Measurements from ENCODE around the gene CANT1. TPM values are rescaled to one million over a fixed set of nuclear protein-coding genes. Genes with fewer than 3 reads are reported as not detected.

Gene CANT1
- total RNA-seq, 1 experiment from 2014 or later = 33.0 TPM

DNA sequence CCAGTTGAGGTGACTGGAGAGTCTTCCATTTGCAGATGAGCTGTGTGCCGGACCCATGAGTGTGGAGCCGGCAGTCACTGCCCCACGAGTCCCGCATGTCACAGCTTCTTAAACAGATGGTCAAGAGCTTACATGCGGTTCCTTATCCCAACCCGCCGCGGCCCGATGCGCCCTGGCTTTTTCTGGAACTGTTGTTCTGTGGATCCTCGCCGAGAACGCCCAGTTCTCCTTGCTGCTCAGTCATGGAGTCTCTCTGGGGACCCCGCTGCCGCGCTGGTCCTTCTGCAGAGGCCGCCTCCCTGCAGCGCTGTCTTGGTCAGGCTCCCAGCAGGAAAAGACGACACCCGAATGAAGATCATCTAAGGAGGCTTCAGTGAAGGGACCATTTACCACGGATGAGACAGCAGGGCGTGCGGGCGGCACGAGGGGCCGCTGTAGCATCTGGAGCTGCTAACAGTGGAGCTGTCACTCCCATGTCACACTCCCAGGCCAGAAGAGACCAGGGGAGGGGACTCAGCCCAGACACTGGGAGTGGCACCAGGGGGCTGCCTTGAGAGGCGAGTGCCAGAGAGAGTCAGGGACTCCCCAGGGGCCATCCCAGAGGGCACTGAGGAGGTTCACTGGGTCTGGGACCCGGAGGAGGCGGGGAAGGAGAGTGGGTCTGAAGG, 19.1 kb downstream of the CANT1 start:
- H4K91ac ChIP-seq (ENCODE audit: insufficient read length, low read depth, low read length) = no peak overlapping the region
- TF ChIP-seq, protein P1, sequence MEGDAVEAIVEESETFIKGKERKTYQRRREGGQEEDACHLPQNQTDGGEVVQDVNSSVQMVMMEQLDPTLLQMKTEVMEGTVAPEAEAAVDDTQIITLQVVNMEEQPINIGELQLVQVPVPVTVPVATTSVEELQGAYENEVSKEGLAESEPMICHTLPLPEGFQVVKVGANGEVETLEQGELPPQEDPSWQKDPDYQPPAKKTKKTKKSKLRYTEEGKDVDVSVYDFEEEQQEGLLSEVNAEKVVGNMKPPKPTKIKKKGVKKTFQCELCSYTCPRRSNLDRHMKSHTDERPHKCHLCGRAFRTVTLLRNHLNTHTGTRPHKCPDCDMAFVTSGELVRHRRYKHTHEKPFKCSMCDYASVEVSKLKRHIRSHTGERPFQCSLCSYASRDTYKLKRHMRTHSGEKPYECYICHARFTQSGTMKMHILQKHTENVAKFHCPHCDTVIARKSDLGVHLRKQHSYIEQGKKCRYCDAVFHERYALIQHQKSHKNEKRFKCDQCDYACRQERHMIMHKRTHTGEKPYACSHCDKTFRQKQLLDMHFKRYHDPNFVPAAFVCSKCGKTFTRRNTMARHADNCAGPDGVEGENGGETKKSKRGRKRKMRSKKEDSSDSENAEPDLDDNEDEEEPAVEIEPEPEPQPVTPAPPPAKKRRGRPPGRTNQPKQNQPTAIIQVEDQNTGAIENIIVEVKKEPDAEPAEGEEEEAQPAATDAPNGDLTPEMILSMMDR (conservative IDR thresholded peaks at IDR 0.05) = no peak
- no peak overlapping the region for H4K8ac ChIP-seq (replicated peaks; ENCODE audit: insufficient read length, low read depth, low read length)
- peaks cover 4% of the 10 kb centered on the region; the same call in 1 of the 2 replicates for H3K4me1 ChIP-seq (ENCODE audit: insufficient read depth, low read length)
- H2AK5ac ChIP-seq (ENCODE audit: insufficient read length, low read length) = no peak overlapping the region
- no peak overlapping the region for H3K27ac ChIP-seq (ENCODE audit: insufficient read length, low read depth, low read length)
- no peaks in the 10 kb centered on the region for H3K9me3 ChIP-seq (ENCODE audit: control insufficient read depth, low read depth, low read length)
- no peak overlapping the region for H2BK20ac ChIP-seq (ENCODE audit: low read depth, low read length, poor library complexity, severe bottlenecking)
- no peak overlapping the region for H3K18ac ChIP-seq (ENCODE audit: insufficient read length, low read depth, low read length)
- H3K36me3 Mint-ChIP-seq (ENCODE audit: insufficient read depth in 1 of 3, low read depth in 3 of 3) = peaks cover 15 to 39% (median 22%) of the 10 kb centered on the region in 3 experiments
- H2BK12ac ChIP-seq (ENCODE audit: insufficient read length, low read depth, low read length) = no peak overlapping the region
- H3K56ac ChIP-seq (ENCODE audit: insufficient read length, low read depth, low read length) = no peak overlapping the region
- no peak overlapping the region for H3K14ac ChIP-seq (ENCODE audit: insufficient read depth, low read length)
- peaks cover 11 to 13% of the 10 kb centered on the region in 2 experiments for H3K4me1 Mint-ChIP-seq
- no peaks in the 10 kb centered on the region for H3K27me3 ChIP-seq (ENCODE audit: insufficient read depth, low read length)
- no peaks in the 10 kb centered on the region for H3K79me1 ChIP-seq (ENCODE audit: insufficient read depth, low read depth, low read length, poor library complexity, severe bottlenecking)
- H3K23ac ChIP-seq (ENCODE audit: insufficient read length, low read depth, low read length) = no peak overlapping the region
- WGBS (ENCODE audit: extremely low coverage, insufficient read length, low lambda C conversion rate) = no CpG with 5 or more reads among the region's 29 CpGs
- H2BK120ac ChIP-seq (ENCODE audit: low read depth, low read length, poor library complexity, severe bottlenecking) = no peak overlapping the region
- no peak overlapping the region for H2AFZ ChIP-seq (ENCODE audit: low read length)
- H2BK5ac ChIP-seq (ENCODE audit: insufficient read length, low read length) = no peak overlapping the region
- H4K5ac ChIP-seq (ENCODE audit: insufficient read length, low read depth, low read length) = no peak overlapping the region
- peaks cover 19% of the 10 kb centered on the region for H3K27me3 Mint-ChIP-seq (ENCODE audit: low read depth)
- H2BK15ac ChIP-seq (ENCODE audit: low read depth, low read length) = no peak overlapping the region
- no peaks in the 10 kb centered on the region for H4K20me1 ChIP-seq (ENCODE audit: control insufficient read depth, insufficient read depth, insufficient read length)
- DNase-seq = no peak
- no peak overlapping the region for H3T11ph ChIP-seq (ENCODE audit: low read length)
- H3K23me2 ChIP-seq (ENCODE audit: insufficient read length, low read depth, low read length, poor library complexity, severe bottlenecking) = no peaks in the 10 kb centered on the region
- no peak overlapping the region for H3K4me2 ChIP-seq (ENCODE audit: insufficient read depth, insufficient read length, low read length)
- no peak overlapping the region for H3K4ac ChIP-seq (ENCODE audit: low read depth, low read length)
- H3K27ac Mint-ChIP-seq = no peak overlapping the region
- no peak overlapping the region; a peak in 1 of 5 replicates for H3K4me3 Mint-ChIP-seq
- H3K9ac ChIP-seq (ENCODE audit: extremely low read depth, insufficient read length, low read length) = no peak overlapping the region
- H3K9me3 Mint-ChIP-seq = no peaks in the 10 kb centered on the region
- no peaks in the 10 kb centered on the region for H3K79me2 ChIP-seq (ENCODE audit: insufficient read depth, low read length)
